Activated CD8-positive, alpha-beta T cell treated with anti-CD3 and anti-CD28 coated beads, Interleukin-2, amount 10 ng/mL, durations not matched to agents 7 days and 5 days (primary cell): ENCODE data around the gene CDK1. TPM values are rescaled to one million over a fixed set of nuclear protein-coding genes. Genes with fewer than 3 reads are reported as not detected.

Experiments
- ATAC-seq: fragments of 150-1000 bp; cut with Tn5 transposase; one replicate; pipeline ENCODE4 v1.10.0; 2021; ENCODE audit warnings: moderate library complexity
- CTCF ChIA-PET: fragments of 350-600 bp; sonication (Branson Sonifier 250); formaldehyde crosslinking; loops from one replicate; lab custom pipeline; 2021; ENCODE audit warnings: antibody characterized with exemption; lab: Charles Lee
- POLR2A ChIA-PET: fragments of 350-600 bp; sonication (Branson Sonifier 250); formaldehyde crosslinking; loops from one replicate; lab custom pipeline; 2021; ENCODE audit warnings: antibody characterized with exemption; lab: Charles Lee
- DNase-seq: peaks from one replicate; pipeline ENCODE4 v3.0.0-alpha.2; 2020
- H3K27ac Mint-ChIP-seq: one replicate; pipeline ENCODE4 v1.8.0; 2021; ENCODE audit warnings: mild to moderate bottlenecking, mixed read lengths
- H3K27me3 Mint-ChIP-seq: one replicate; pipeline ENCODE4 v1.8.0; 2021; ENCODE audit warnings: low read depth, mixed read lengths
- H3K36me3 Mint-ChIP-seq: one replicate; pipeline ENCODE4 v1.8.0; 2021; ENCODE audit warnings: low read depth, mixed read lengths
- H3K4me1 Mint-ChIP-seq: one replicate; pipeline ENCODE4 v1.8.0; 2021; ENCODE audit warnings: low read depth, mixed read lengths
- H3K4me3 Mint-ChIP-seq: one replicate; pipeline ENCODE4 v1.8.0; 2021; ENCODE audit warnings: mild to moderate bottlenecking, mixed read lengths
- H3K9me3 Mint-ChIP-seq: one replicate; pipeline ENCODE4 v1.8.0; 2022; ENCODE audit warnings: mixed read lengths; ENCODE audit not compliant: insufficient read depth
- total RNA-seq, 2 experiments: library from RNA; stranded (reverse); gene quantifications; one replicate each; pipeline ENCODE4 v1.2.3, GENCODE V29; 2021

CDK1 gene
- total RNA-seq, 2 experiments from 2014 or later: 131 to 147 TPM

DNA sequence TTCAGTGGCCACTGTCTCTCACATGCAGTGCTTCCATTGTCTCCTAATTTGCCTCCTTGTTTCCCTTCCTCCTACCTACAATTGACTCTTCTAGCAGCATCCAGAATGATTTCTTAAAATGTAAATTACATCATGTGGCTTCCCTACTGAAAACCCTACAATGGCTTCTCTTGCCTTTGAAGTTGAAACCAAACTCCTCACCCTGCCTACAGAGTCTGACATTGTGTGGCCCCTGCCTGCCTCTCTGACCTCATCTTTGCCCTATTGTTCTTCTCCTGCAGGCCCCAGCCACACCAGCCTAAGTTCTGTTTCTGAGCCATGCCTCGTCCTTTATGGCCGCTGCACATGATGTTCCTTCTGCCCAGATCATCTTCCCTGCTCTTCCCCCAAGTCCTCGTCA is 35.8 kb upstream of the CDK1 start:
- Mint-ChIP-seq H3K27me3 (peaks cover 22% of the 10 kb centered on the region), H3K4me3 (no peak overlapping the region), H3K36me3 (no peaks in the 10 kb centered on the region), H3K9me3 (no peaks in the 10 kb centered on the region), H3K4me1 (peaks cover 5% of the 10 kb centered on the region), H3K27ac (no peak overlapping the region)
- no peak for ATAC-seq
- ChIA-PET CTCF (no interaction called here), POLR2A (no interaction called here)
- DNase-seq: no peak

DNA sequence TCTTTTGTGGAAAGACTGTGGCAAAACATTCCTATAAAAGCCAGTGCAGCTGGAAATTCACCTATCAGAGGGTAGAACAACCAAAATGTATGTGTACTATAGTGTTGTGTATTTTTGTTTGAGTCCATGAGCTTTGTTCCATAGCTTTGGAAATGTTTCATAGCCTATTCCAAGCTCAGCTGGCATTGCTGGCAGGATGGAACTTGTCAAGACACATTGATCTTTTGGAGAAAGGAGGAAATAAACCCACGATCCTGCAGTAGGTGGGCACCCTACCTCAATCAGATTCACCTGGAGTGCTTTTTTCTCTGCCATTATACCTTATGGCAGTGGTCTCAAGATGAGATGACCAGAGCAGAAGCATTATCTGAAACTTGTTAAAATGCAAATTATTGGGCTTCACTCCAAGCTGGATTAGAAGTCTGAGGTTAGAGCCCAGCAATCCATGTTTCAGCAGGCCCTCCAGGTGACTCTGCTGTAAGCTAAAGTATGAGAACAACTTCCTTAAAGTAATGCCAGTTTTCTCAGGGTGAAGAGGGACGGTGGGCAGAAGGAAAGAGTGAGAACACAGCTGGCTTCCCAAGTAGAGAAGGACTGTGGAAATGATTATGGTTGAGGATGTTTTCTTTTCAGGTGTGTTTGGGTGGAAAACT is 30.3 kb upstream of the CDK1 start:
- CTCF ChIA-PET: interaction anchor here (0.7 kb wide), 1 partner anchor 20 kb away, joined by 3 read pairs; no protein-coding TSS in a partner anchor
- no peaks in the 10 kb centered on the region for H3K4me1 Mint-ChIP-seq
- H3K4me3 Mint-ChIP-seq: no peak overlapping the region
- no peaks in the 10 kb centered on the region for H3K36me3 Mint-ChIP-seq
- H3K9me3 Mint-ChIP-seq: no peaks in the 10 kb centered on the region
- H3K27me3 Mint-ChIP-seq: peaks cover 26% of the 10 kb centered on the region
- no peak overlapping the region for H3K27ac Mint-ChIP-seq
- DNase-seq (no peak), ATAC-seq (no peak)
- POLR2A ChIA-PET: no interaction called here

DNA sequence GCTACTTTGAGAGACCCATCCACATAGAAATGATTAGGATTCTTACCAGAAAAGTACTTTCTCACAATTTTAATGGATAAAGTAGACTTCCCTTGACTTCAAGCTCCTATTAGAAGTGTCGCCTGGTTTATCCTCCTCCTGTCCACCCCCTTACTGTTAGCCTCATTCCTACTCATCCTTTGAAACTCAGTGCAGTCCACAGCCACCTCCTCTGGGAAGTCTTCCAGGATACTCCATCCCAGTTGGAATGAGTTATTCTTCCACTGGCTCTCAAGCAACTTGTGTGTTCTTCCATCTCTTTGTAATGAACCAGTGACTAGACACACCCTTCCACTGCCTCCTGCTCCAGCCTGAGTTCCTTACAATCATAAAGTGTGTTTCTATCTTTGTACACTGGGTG is 25.1 kb upstream of the CDK1 start:
- POLR2A ChIA-PET: no interaction called here
- Mint-ChIP-seq H3K36me3 (no peaks in the 10 kb centered on the region), H3K9me3 (no peaks in the 10 kb centered on the region), H3K27me3 (peaks cover 28% of the 10 kb centered on the region), H3K4me1 (no peaks in the 10 kb centered on the region), H3K4me3 (no peak overlapping the region), H3K27ac (no peak overlapping the region)
- no peak for DNase-seq
- no peak for ATAC-seq
- CTCF ChIA-PET: no interaction called here

DNA sequence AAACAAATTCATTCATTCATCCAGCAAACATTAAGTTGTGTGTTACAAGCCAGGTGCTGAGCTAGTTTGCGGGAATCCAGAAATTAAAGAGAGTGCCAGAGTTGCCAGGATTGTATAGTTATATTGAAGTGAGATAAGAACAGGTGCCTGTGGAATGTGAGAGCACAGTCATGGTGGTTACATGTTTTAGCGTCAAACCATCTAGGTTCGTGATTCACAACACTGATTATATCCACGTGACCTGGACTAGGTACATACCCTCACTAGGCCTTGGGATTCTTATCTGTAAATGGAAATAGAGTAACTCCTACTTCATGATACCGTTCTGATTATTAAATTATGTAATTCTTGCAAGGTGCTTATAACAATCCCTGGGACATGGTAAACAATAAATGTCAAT is 24.5 kb upstream of the CDK1 start:
- POLR2A ChIA-PET: no interaction called here
- H3K27me3 Mint-ChIP-seq: peaks cover 24% of the 10 kb centered on the region
- no peaks in the 10 kb centered on the region for H3K36me3 Mint-ChIP-seq
- H3K27ac Mint-ChIP-seq: no peak overlapping the region
- no peaks in the 10 kb centered on the region for H3K4me1 Mint-ChIP-seq
- no peak overlapping the region for H3K4me3 Mint-ChIP-seq
- CTCF ChIA-PET: no interaction called here
- DNase-seq: no peak
- ATAC-seq: no peak
- no peaks in the 10 kb centered on the region for H3K9me3 Mint-ChIP-seq

DNA sequence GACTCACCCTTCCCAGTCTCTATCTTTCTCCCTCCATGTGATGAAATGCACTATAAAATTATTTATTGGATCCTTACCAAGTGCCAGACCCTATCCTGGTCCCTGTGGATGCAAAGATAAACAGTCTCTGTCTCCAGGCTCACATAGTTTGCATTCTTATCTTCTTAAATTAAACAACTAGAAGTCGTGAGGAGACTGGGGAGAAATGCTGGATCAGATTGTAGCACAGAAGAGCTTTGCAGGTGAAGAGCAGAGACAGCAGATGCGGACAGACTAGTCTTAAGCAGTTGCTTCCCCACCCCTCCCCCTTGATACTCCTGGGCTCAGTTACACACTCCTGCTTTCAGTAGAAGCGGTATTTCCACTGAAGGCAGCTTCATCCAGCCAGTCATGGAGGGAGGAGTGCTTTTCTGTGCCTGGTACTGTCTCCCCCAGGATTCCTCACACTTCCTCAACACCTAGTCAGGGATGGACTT is 20.8 kb upstream of the CDK1 start:
- Mint-ChIP-seq H3K27me3 (peaks cover 16% of the 10 kb centered on the region), H3K4me1 (no peaks in the 10 kb centered on the region), H3K27ac (no peak overlapping the region), H3K9me3 (no peaks in the 10 kb centered on the region), H3K36me3 (no peaks in the 10 kb centered on the region), H3K4me3 (no peak overlapping the region)
- DNase-seq (no peak), ATAC-seq (no peak)
- ChIA-PET POLR2A (no interaction called here), CTCF (no interaction called here)

DNA sequence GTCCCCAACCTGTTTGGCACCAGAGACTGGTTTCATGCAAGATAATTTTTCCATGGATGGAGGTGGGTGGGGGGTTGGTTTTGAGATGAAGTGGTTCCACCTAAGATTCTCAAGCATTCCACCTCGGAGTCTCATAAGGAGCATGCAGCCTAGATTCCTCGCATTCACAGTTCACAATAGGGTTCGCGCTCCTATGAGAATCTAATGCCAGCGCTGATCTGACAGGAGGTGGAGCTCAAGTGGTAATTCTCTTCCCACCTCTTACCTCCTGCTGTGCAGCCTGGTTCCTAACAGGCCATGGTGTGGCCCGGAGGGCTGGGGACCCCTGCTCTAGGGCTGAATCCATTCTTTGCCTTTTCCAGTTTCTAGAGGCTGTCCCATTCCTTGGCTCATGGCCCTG is 19.1 kb upstream of the CDK1 start:
- Mint-ChIP-seq H3K9me3 (no peaks in the 10 kb centered on the region), H3K4me1 (no peaks in the 10 kb centered on the region), H3K36me3 (no peaks in the 10 kb centered on the region), H3K27me3 (peaks cover 19% of the 10 kb centered on the region), H3K4me3 (no peak overlapping the region), H3K27ac (no peak overlapping the region)
- DNase-seq: no peak
- no peak for ATAC-seq
- ChIA-PET CTCF (no interaction called here), POLR2A (no interaction called here)

DNA sequence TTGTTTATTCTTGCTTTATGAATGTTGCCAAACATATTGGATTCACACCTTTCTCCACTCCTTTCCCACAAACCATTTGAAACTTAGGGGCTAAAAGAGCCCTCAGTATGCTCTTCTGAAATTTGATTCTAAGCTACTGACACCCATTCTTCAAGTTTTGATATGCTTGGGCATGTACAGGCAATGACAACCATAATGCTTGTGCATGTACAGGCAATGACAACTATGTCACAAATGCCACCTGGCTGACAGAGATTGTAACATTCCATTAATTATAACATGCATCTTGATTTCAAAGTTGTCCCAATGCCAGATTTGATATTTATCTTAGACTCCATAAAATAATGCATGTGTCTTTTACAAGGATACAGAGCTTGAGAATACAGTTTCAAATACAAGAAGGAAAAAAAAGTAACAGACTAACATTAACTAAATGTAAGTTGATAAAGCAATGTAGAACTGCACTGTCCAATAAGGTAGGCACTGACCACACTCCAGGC is 17.5 kb upstream of the CDK1 start:
- POLR2A ChIA-PET: interaction anchor here (1.5 kb wide), 1 partner anchor 17 kb away, joined by 3 read pairs; the partner anchor contains the start of gene CDK1
- no peaks in the 10 kb centered on the region for H3K4me1 Mint-ChIP-seq
- DNase-seq: no peak

DNA sequence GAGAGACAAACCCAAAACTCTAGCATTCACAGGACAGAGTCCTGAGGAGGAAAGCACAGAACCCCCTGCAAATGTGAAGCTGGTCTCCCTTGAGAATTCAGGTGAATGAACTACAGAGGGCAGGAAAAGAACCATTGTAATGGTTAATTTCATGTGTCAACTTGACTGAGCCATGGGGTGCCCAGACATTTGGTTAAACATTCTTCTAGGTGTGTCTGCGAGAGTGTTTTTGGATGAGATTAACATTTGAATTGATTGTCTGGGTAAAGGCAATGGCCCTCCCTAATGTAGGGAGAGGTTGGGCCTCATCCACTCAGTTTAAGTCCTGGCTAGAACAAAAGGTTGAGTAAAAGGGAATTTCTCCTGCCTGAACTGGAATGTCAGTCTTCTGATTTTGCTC is 15.7 kb upstream of the CDK1 start:
- Mint-ChIP-seq H3K36me3 (no peaks in the 10 kb centered on the region), H3K27ac (no peak overlapping the region), H3K27me3 (peaks cover 19% of the 10 kb centered on the region), H3K4me1 (no peaks in the 10 kb centered on the region), H3K4me3 (no peak overlapping the region), H3K9me3 (no peaks in the 10 kb centered on the region)
- ChIA-PET CTCF (no interaction called here), POLR2A (no interaction called here)
- ATAC-seq (no peak), DNase-seq (no peak)

More for the DNA sequence above, 17.5 kb upstream of the CDK1 start:
- Mint-ChIP-seq H3K27me3 (peaks cover 23% of the 10 kb centered on the region), H3K4me3 (no peak overlapping the region), H3K27ac (no peak overlapping the region), H3K36me3 (no peaks in the 10 kb centered on the region), H3K9me3 (no peaks in the 10 kb centered on the region)
- CTCF ChIA-PET: no interaction called here
- no peak for ATAC-seq

DNA sequence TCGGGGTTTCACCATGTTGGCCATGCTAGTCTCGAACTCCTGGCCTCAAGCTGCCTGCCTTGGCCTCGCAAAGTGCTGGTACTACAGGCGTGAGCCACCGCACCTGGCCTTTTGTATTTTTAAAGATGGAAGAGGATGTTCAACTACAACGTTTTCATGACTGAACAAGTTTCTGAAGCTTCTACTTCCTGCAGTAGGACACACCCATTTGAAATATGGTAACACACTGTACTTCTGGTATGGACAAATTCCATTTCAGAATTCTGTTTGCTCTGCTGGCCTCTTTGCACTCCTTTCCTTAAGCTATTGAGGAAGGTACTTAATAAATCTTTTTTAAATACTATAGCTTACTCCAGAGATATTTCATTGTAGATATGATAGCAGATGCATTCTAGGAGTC is 10.9 kb upstream of the CDK1 start:
- Mint-ChIP-seq H3K27ac (no peak overlapping the region), H3K36me3 (no peaks in the 10 kb centered on the region), H3K4me3 (no peak overlapping the region), H3K27me3 (peaks cover 37% of the 10 kb centered on the region), H3K4me1 (no peaks in the 10 kb centered on the region), H3K9me3 (no peaks in the 10 kb centered on the region)
- DNase-seq (no peak), ATAC-seq (no peak)
- ChIA-PET POLR2A (interaction anchor here (1.5 kb wide), 1 partner anchor 11 kb away, joined by 4 read pairs; the partner anchor contains the start of gene CDK1), CTCF (interaction anchor here (0.8 to 1.7 kb wide), 3 partner anchors 19 to 323 kb away, joined by 3 to 5 read pairs (median 3); no protein-coding TSS in a partner anchor)

DNA sequence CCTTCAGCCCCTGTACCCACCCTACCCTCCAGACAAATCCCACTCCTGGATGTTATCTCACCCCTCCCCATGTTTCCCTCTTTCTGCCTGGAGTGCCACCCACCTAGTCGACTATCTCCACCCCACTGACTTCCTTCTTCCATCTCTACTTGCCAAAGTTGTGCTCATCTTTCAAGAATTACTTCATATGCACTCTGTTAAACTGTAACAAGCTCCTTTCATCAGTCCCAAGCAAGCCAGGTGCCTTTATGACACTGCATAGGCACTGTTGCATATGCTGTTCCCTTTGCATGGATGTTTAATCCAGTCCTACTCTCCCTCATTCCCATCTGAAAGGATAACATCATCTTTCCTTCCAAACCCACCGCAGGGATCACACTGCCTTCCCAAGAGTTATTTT is 8.9 kb upstream of the CDK1 start:
- CTCF ChIA-PET: interaction anchor here (0.9 to 1.3 kb wide), 5 partner anchors 9 to 560 kb away, joined by 3 to 8 read pairs (median 5); partner anchors contain the start of gene CDK1
- Mint-ChIP-seq H3K4me3 (no peak overlapping the region), H3K27me3 (peaks cover 37% of the 10 kb centered on the region), H3K4me1 (no peaks in the 10 kb centered on the region), H3K27ac (no peak overlapping the region), H3K36me3 (no peaks in the 10 kb centered on the region), H3K9me3 (no peaks in the 10 kb centered on the region)
- ATAC-seq (no peak), DNase-seq (no peak)
- POLR2A ChIA-PET: interaction anchor here (0.7 kb wide), 1 partner anchor 9 kb away, joined by 3 read pairs; the partner anchor contains the start of gene CDK1

DNA sequence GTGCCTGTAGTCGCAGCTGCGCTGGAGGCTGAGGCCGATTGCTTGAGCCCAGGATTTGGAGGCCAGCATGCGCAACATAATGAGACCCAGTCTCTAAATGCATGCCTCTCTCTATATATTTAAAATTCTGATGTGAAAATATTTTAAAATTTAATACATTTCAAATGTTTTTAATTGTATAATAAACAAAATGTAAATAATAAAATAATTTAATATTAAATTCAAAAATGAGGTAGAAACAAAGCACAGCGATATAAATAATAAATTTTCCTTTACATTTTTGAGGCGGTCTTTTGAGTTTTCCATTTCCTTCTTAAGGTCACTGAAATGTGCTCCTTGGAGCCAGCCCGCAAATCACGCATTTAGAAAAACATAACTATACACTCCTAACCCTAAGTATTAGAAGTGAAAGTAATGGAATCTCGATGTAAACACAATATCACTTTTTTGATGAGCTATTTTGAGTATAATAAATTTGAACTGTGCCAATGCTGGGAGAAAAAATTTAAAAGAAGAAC is 523 bp upstream of the CDK1 start:
- H3K4me1 Mint-ChIP-seq: peaks cover 27% of the 10 kb centered on the region
- CTCF ChIA-PET: interaction anchor here (0.7 to 1.5 kb wide), 5 partner anchors 8 to 1119 kb away, joined by 3 to 5 read pairs (median 3); no protein-coding TSS in a partner anchor
- peak overlapping the region; percentile 98 for H3K4me3 Mint-ChIP-seq
- DNase-seq (no peak), ATAC-seq (peak; percentile 7)
- peak overlapping the region; percentile 100 for H3K27ac Mint-ChIP-seq
- no peaks in the 10 kb centered on the region for H3K9me3 Mint-ChIP-seq
- peaks cover 9% of the 10 kb centered on the region for H3K27me3 Mint-ChIP-seq
- POLR2A ChIA-PET: interaction anchor here (0.7 to 2.2 kb wide), 13 partner anchors 8 to 975 kb away, joined by 3 to 12 read pairs (median 4); no protein-coding TSS in a partner anchor
- H3K36me3 Mint-ChIP-seq: peaks cover 35% of the 10 kb centered on the region
